B cell (primary cell): Measurements from ENCODE around the gene CLDN2. TPM values are rescaled to one million over a fixed set of nuclear protein-coding genes. Genes with fewer than 3 reads are reported as not detected.
A peak's percentile ranks its signal among the peaks of the same experiment; 100 is the strongest.

Experiments used
- ATAC-seq: fragments of 200-7000 bp; cut with Tn5 transposase; one replicate; pipeline ENCODE4 v1.10.0; 2021; ENCODE audit warnings: low read depth, mild to moderate bottlenecking, moderate number of reproducible peaks, moderate library complexity
- CTCF ChIA-PET: fragments of 350-600 bp; sonication (Branson Sonifier 250); formaldehyde crosslinking; loops from one replicate; lab custom pipeline; 2021; ENCODE audit warnings: antibody characterized with exemption, inconsistent platforms; lab: Charles Lee
- POLR2A ChIA-PET: fragments of 350-600 bp; sonication (Branson Sonifier 250); formaldehyde crosslinking; loops from one replicate; lab custom pipeline; 2021; ENCODE audit warnings: antibody characterized with exemption; lab: Charles Lee
- DNase-seq: peaks from one replicate; pipeline ENCODE4 v3.0.0; 2013
- H2AFZ ChIP-seq: 2 replicates; pipeline ENCODE4 v1.6.1; 2012; ENCODE audit warnings: mild to moderate bottlenecking, low read depth, low read length; ENCODE audit not compliant: insufficient read depth, poor library complexity, severe bottlenecking
- H3K27ac ChIP-seq, 2 donors: 1 replicate in 1 of 2; 2 replicates in 1 of 2; pipeline ENCODE4 v1.5.1; 2012 to 2013; ENCODE audit warnings: low read length in 2 of 2, mild to moderate bottlenecking in 2 of 2, moderate library complexity in 1 of 2
- H3K27me3 ChIP-seq, 4 experiments: fragments of 200-600 bp in 1 of 4; sonication (generic) in 1 of 4; replicated peaks in 1 of 4; 1 replicate in 2 of 4; 2 replicates in 2 of 4; pipeline versions ENCODE4 v1.6.1 to v1.7.0; 2013 to 2016; ENCODE audit warnings: low read length in 3 of 4, mild to moderate bottlenecking in 2 of 4, mixed read lengths in 1 of 4, moderate library complexity in 1 of 4; ENCODE audit not compliant: insufficient read depth in 4 of 4, control insufficient read depth in 3 of 4; ENCODE audit errors: control extremely low read depth in 1 of 4
- H3K36me3 ChIP-seq, 2 experiments: replicated peaks in 1 of 2; 1 replicate in 1 of 2; 2 replicates in 1 of 2; pipeline versions ENCODE4 v1.6.1 to v1.7.1; 2013; ENCODE audit warnings: low read length in 1 of 2; ENCODE audit not compliant: insufficient read depth in 2 of 2, control insufficient read depth in 1 of 2; ENCODE audit errors: control extremely low read depth in 1 of 2, extremely low read depth in 1 of 2
- H3K4me1 ChIP-seq, 2 donors: fragments of 200-600 bp in 1 of 2; sonication (generic) in 1 of 2; 1 replicate in 1 of 2; 2 replicates in 1 of 2; pipeline versions ENCODE4 v1.5.1 to v1.6.1; 2013 to 2017; ENCODE audit warnings: low read length in 2 of 2; ENCODE audit not compliant: control insufficient read depth in 2 of 2, insufficient read depth in 2 of 2
- H3K4me2 ChIP-seq: replicated peaks from 2 replicates; pipeline ENCODE3; 2012; ENCODE audit warnings: mild to moderate bottlenecking, low read depth, low read length; ENCODE audit not compliant: poor library complexity, severe bottlenecking
- H3K4me3 ChIP-seq, 5 experiments: fragments of 200-600 bp in 1 of 5; sonication (generic) in 1 of 5; 1 replicate in 3 of 5; 2 replicates in 2 of 5; pipeline versions ENCODE4 v1.5.1 to v1.7.0; 2011 to 2016; ENCODE audit warnings: low read length in 4 of 5, mild to moderate bottlenecking in 4 of 5, low read depth in 2 of 5, control low read depth in 1 of 5, moderate library complexity in 1 of 5; ENCODE audit not compliant: insufficient read depth in 1 of 5; ENCODE audit errors: control extremely low read depth in 1 of 5, extremely low read depth in 1 of 5
- H3K79me2 ChIP-seq: fragments of 200-600 bp; sonication (generic); one replicate; pipeline ENCODE4 v1.6.0; 2016; ENCODE audit warnings: low read length; ENCODE audit not compliant: control insufficient read depth, insufficient read depth
- H3K9ac ChIP-seq: fragments of 200-600 bp; sonication (generic); 2 replicates; pipeline ENCODE4 v1.6.1; 2017; ENCODE audit warnings: mild to moderate bottlenecking, low read length, moderate library complexity
- H3K9me3 ChIP-seq, 3 donors: one replicate each; pipeline versions ENCODE4 v1.6.1 to v1.7.1; 2013; ENCODE audit warnings: low read length in 2 of 3; ENCODE audit not compliant: control insufficient read depth in 2 of 3, insufficient read depth in 1 of 3; ENCODE audit errors: control extremely low read depth in 1 of 3
- H4K20me1 ChIP-seq: 2 replicates; pipeline ENCODE4 v1.6.0; 2012; ENCODE audit warnings: mild to moderate bottlenecking, low read length; ENCODE audit not compliant: insufficient read depth, control insufficient read depth, poor library complexity, severe bottlenecking
- H3K27ac Mint-ChIP-seq: one replicate; pipeline ENCODE4 v1.8.0; 2021; ENCODE audit warnings: mixed read lengths
- H3K27me3 Mint-ChIP-seq: one replicate; pipeline ENCODE4 v1.8.0; 2021; ENCODE audit warnings: mixed read lengths
- H3K4me1 Mint-ChIP-seq: one replicate; pipeline ENCODE4 v1.8.0; 2021; ENCODE audit warnings: mixed read lengths
- H3K4me3 Mint-ChIP-seq: one replicate; pipeline ENCODE4 v1.8.0; 2021; ENCODE audit warnings: mixed read lengths
- H3K9me3 Mint-ChIP-seq: one replicate; pipeline ENCODE4 v1.8.0; 2022; ENCODE audit warnings: mixed read lengths; ENCODE audit not compliant: insufficient read depth
- EZH2 ChIP-seq: IDR thresholded peaks from 2 replicates; pipeline ENCODE4 v1.6.1; 2012; ENCODE audit warnings: borderline replicate concordance, low read depth, mild to moderate bottlenecking, moderate library complexity, low read length; ENCODE audit not compliant: insufficient read depth, poor library complexity, severe bottlenecking
- WGBS: methylation state at CpG from one replicate; pipeline ENCODE4 v1.1.5; 2013; ENCODE audit warnings: missing lambda C conversion rate; ENCODE audit not compliant: insufficient coverage; 5-methylcytosine and 5-hydroxymethylcytosine counted together
- intact Hi-C: fragments of 100-400 bp; cut with micrococcal nuclease; formaldehyde crosslinking; loops from one replicate; pipeline ENCODE4 v1.10.0; 2022
- polyA plus RNA-seq: library from polyadenylated mRNA; depleted of rRNA; stranded (reverse); fragments of >200 nt; gene quantifications from 2 replicates; pipeline ENCODE4 v1.2.3, GENCODE V29; 2012
- total RNA-seq, 2 donors: library from RNA; stranded (reverse); fragments of 120-200 nt in 1 of 2; gene quantifications; 1 replicate in 1 of 2; 2 replicates in 1 of 2; pipeline versions ENCODE4 v1.2.3 to v1.2.4, GENCODE V29; 2013 to 2022
- TF ChIP-seq, protein P1 (sequence below): fragments of 200-600 bp; IDR thresholded peaks from one replicate; pipeline ENCODE4 v1.8.0; 2022; ENCODE audit warnings: antibody characterized with exemption, mild to moderate bottlenecking

CLDN2 gene
- total and polyA plus RNA-seq, 2 donors (not counting 1 experiment from before 2014, with no cell fraction given), result not detected

GRCh38 chrX:106874075-106874474 lies 46.1 kb upstream of the CLDN2 start:
- no peak overlapping the region for H3K4me2 ChIP-seq
- no peak for TF ChIP-seq EZH2
- TF ChIP-seq, protein P1, sequence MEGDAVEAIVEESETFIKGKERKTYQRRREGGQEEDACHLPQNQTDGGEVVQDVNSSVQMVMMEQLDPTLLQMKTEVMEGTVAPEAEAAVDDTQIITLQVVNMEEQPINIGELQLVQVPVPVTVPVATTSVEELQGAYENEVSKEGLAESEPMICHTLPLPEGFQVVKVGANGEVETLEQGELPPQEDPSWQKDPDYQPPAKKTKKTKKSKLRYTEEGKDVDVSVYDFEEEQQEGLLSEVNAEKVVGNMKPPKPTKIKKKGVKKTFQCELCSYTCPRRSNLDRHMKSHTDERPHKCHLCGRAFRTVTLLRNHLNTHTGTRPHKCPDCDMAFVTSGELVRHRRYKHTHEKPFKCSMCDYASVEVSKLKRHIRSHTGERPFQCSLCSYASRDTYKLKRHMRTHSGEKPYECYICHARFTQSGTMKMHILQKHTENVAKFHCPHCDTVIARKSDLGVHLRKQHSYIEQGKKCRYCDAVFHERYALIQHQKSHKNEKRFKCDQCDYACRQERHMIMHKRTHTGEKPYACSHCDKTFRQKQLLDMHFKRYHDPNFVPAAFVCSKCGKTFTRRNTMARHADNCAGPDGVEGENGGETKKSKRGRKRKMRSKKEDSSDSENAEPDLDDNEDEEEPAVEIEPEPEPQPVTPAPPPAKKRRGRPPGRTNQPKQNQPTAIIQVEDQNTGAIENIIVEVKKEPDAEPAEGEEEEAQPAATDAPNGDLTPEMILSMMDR, result peak; percentile 67
- ATAC-seq (no peak), DNase-seq (peak; percentile 23)
- H3K9me3 ChIP-seq, result no peaks in the 10 kb centered on the region
- H3K4me3 Mint-ChIP-seq, result no peak overlapping the region
- H3K4me3 ChIP-seq, result no peak overlapping the region
- ChIA-PET POLR2A (no interaction called here), CTCF (interaction anchor here (0.6 to 2.8 kb wide), 7 partner anchors 19 to 1020 kb away, joined by 3 to 16 read pairs (median 5); partner anchors contain the start of gene NCBP2L)
- no peaks in the 10 kb centered on the region for H4K20me1 ChIP-seq
- no peak overlapping the region for H3K27ac Mint-ChIP-seq
- H3K4me1 Mint-ChIP-seq, result no peaks in the 10 kb centered on the region
- no peak overlapping the region for H2AFZ ChIP-seq
- H3K27me3 ChIP-seq, result peaks cover 0 to under 1% (median 0%) of the 10 kb centered on the region in 4 experiments
- H3K4me1 ChIP-seq, result no peaks in the 10 kb centered on the region
- no peaks in the 10 kb centered on the region for H3K79me2 ChIP-seq
- H3K36me3 ChIP-seq, result no peaks in the 10 kb centered on the region
- H3K9me3 Mint-ChIP-seq, result no peaks in the 10 kb centered on the region
- H3K9ac ChIP-seq, result no peak overlapping the region
- intact Hi-C loops, result loop anchor here (5.0 kb wide), 1 partner anchor 1018 kb away; no protein-coding TSS in a partner anchor
- H3K27me3 Mint-ChIP-seq, result no peaks in the 10 kb centered on the region
- WGBS, result no CpG with 5 or more reads among the region's 2 CpGs
- no peak overlapping the region for H3K27ac ChIP-seq

GRCh38 chrX:106875151-106875550 lies 45.1 kb upstream of the CLDN2 start:
- H3K4me3 Mint-ChIP-seq, result no peak overlapping the region
- ATAC-seq (no peak), DNase-seq (no peak)
- Histone ChIP-seq H2AFZ (no peak overlapping the region), H3K4me3 (no peak overlapping the region), H3K36me3 (no peaks in the 10 kb centered on the region), H3K4me1 (no peaks in the 10 kb centered on the region), H3K27me3 (peaks cover 0 to 4% (median 0%) of the 10 kb centered on the region in 4 experiments), H3K27ac (no peak overlapping the region), H3K9me3 (no peaks in the 10 kb centered on the region), H3K79me2 (no peaks in the 10 kb centered on the region), H3K4me2 (no peak overlapping the region), H3K9ac (no peak overlapping the region), H4K20me1 (no peaks in the 10 kb centered on the region)
- H3K27me3 Mint-ChIP-seq, result no peaks in the 10 kb centered on the region
- WGBS, result no CpG with 5 or more reads among the region's 1 CpG
- ChIA-PET CTCF (interaction anchor here (0.7 to 2.8 kb wide), 3 partner anchors 12 to 1019 kb away, joined by 3 to 16 read pairs (median 5); no protein-coding TSS in a partner anchor), POLR2A (no interaction called here)
- intact Hi-C loops, result no loop called here
- H3K4me1 Mint-ChIP-seq, result no peaks in the 10 kb centered on the region
- H3K27ac Mint-ChIP-seq, result no peak overlapping the region
- H3K9me3 Mint-ChIP-seq, result no peaks in the 10 kb centered on the region
- no peak for TF ChIP-seq EZH2
- TF ChIP-seq, protein P1, result no peak
